ENCODE results near the gene CCHCR1.
"Not testable (repeated sequence)": the region's sequence is repeated elsewhere in the genome, so short reads cannot be mapped to it uniquely, and the experiment has no call there.

CCHCR1 gene

GRCh38 chr6:31157513-31158139 lies at the start of gene CCHCR1:
CCHCR1 (minus strand) TSS chr6:31157802; CDS start chr6:31157600, 202 bp downstream.
- no peak for DNase-seq

GRCh38 chr6:31205638-31206037 lies 48.0 kb upstream of the CCHCR1 start:
- no peak for DNase-seq

- DNase-seq: no peak
These were observed 47.1 kb upstream of the CCHCR1 start for GRCh38 chr6:31204751-31205145.

- no peak for DNase-seq
These were observed 45.9 kb upstream of the CCHCR1 start for GRCh38 chr6:31203345-31203979.

- DNase-seq: no peak
These were observed 44.9 kb upstream of the CCHCR1 start for GRCh38 chr6:31202259-31203166.

GRCh38 chr6:31199105-31199452 lies 41.5 kb upstream of the CCHCR1 start:
- not testable (repeated sequence) for DNase-seq

- no peak for DNase-seq
These were observed 40.1 kb upstream of the CCHCR1 start for GRCh38 chr6:31197559-31198305.

GRCh38 chr6:31196251-31197022 lies 38.8 kb upstream of the CCHCR1 start:
- DNase-seq: not testable (repeated sequence)

GRCh38 chr6:31195308-31195979 lies 37.8 kb upstream of the CCHCR1 start:
- not testable (repeated sequence) for DNase-seq

GRCh38 chr6:31194061-31194834 lies 36.6 kb upstream of the CCHCR1 start:
- DNase-seq: no peak

- DNase-seq: no peak
These were observed 35.6 kb upstream of the CCHCR1 start for GRCh38 chr6:31193206-31193605.

GRCh38 chr6:31192431-31193105 lies 35.0 kb upstream of the CCHCR1 start:
- DNase-seq: peak; percentile 58

GRCh38 chr6:31190488-31190887 lies 32.9 kb upstream of the CCHCR1 start:
- DNase-seq: no peak

- not testable (repeated sequence) for DNase-seq
These were observed 31.6 kb upstream of the CCHCR1 start for GRCh38 chr6:31189223-31189622.

- no peak for DNase-seq
These were observed 30.2 kb upstream of the CCHCR1 start for GRCh38 chr6:31187780-31188194.

GRCh38 chr6:31186052-31186734 lies 28.6 kb upstream of the CCHCR1 start:
- no peak for DNase-seq

GRCh38 chr6:31185695-31186051 lies 28.1 kb upstream of the CCHCR1 start:
- not testable (repeated sequence) for DNase-seq

GRCh38 chr6:31183859-31184258 lies 26.3 kb upstream of the CCHCR1 start:
- not testable (repeated sequence) for DNase-seq

GRCh38 chr6:31183287-31183686 lies 25.7 kb upstream of the CCHCR1 start:
- not testable (repeated sequence) for DNase-seq

- peak; percentile 28 for DNase-seq
These were observed 22.9 kb upstream of the CCHCR1 start for GRCh38 chr6:31180500-31180899.
